COLO668 (cell line): ENCODE measurements around the gene POC1B.

ENCODE experiments used
- DNase-seq: peaks from one replicate; lab custom pipeline; 2025; ENCODE audit not compliant: unreplicated experiment; lab: John Stamatoyannopoulos, UW

Gene POC1B

DNA sequence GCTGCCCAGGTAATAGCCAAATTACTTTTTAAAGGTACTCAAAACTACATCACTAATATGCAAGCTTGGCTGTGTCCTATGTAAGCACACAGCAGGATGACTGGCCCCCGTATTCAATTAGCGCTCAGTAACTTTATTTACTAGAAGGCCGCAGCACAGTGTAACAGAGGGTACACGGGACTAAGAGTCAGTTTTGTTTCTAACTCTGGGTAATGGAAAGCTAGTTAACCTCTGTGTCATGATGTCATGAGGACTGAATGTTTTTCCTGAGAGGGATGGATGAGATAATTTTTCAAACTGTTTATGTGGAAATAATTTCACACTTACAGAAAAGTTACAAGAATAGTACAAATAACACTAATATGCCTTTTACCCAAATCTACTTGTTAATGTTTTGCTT is 28.4 kb downstream of the POC1B start:
- no peak for DNase-seq

DNA sequence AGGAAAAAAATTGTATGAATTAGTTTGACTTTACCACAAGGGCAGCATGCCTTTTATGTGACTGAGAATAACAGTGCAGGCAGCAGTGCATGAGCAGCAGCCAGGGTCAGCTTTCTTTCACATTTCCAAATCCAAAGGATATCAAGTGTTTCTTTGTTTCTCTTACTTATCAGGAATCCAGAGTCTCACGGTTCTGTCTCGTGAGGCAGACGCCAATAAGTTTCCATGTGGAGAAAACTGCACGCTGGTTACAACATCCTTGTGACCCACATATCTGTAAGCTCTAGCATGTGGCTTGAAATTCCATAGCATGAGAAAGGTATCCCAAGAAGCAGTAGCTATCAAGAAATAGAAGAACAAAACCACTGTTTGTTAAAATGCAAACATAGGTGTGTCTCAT is 28.8 kb downstream of the POC1B start:
- DNase-seq, result no peak

DNA sequence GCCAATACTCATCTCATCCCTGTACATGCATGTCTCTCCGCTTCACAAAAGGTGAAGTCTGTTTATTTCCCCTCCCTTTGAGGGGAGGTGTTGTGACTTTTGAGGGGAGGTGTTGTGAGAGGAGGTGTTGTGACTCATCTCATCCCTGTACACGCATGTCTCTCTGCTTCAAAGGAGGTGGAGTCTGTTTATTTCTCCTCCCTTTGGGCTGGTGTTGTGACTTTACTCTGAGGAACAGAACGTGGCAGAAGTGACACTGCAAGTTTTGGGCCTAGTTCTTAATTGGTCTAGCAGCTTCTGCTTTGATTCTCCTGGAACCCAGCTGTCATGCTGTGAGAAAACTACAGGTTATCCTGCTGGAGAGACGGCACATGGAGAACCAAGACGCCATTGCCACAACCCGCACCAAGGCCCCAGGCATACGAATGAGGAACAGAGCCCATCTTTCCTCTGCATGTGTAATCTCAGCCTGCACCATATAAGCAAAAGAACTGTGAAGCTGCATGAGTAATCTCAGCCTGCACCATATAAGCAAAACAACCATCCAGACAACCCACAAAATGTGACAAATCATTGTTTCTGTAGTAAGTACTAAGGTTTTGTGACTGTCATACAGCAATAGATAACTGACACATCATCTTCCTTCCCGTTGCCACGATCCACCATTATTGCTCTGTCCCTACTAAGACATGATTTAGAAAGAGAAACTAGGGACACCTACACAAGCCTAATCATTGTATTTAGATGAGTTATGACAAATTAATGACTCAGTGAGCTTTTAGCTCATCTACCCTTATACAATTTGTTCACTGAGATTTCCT is 31.2 kb downstream of the POC1B start:
- DNase-seq, result no peak

DNA sequence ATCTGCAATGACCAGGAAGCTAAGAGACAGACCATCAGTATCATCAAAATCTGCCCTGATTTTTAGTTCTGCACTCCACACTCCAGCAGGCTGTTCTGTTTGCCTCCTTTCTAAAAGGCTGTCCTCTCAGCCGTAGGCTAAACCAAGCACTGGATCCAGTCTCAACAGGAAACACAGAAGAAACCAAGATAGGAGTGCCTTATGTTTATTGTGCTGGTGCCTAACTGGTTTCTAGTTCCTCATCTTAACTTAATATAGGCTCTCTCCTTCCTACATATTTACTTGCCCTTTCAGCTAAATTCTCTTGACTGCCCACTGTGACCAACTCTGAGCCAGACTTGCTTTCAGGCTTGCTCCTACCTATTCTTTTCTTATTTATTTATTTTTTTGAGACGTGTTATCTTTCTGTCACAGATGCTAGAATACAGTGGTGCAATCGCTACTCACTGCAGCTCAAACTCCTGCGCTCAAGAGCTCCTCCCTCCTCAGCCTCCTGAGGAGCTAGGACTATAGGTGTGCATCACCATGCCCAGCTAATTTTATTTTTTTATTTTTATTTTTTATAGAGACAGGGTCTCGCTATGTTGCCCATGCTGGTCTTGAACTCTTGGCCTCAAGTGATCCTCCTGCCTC is 32.1 kb downstream of the POC1B start:
- DNase-seq, result no peak

DNA sequence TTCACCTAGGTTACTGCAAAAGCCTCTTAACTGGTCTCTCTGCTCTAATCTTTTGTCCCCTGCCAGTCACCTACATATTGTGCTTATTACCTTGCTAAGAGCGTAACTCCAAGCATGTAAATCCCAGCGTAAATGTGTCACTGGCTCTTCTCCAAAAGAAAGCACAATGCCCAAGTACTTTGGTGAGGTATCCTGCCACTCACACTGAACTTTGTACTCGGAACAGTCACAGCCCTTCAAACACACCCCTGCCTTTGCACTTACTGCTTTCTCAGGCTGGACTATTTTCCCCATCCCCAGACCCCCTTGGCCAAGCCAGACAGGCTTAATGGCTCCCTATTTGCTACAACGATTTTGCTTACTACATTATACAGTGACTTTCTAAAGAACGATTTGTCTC is 33.0 kb downstream of the POC1B start:
- DNase-seq, result no peak

DNA sequence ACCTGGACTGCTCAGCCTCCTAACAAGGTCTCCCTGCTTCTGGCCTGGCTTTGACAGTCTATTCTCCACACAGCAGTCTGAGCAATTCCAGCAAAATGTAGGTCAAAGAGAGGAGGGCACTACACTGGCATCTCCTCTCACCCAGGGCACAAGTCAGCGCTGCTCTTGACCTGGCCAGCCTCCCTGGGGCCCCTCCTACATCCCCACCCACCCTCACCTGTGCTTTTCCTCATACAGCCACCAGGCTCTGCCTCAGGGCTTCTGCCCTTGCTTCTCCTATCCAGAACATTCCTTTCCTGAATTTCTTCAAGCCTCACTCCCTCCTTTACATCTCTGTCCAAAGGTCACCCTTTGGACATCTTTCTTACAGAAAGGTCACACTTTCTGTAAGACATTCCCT is 34.9 kb downstream of the POC1B start:
- DNase-seq, result no peak

DNA sequence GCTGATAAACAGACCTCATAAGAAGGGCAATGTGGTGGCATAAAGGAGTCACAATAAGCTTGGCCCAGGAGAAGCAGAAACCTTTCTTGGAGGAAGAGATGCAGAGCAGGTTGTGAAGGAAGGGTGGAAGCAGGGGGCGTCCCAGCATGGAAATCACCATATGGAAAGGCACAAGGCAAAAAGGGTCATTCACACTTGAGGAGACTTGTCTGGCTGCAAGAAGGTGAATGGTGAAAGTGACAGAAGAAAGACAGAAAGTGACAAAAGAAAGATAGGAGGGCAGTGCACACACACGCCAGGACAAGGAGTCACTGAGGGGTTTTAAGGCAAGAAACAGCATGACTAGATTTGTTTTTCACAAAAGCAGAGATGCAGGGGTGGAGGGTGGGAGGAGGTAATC is 39.6 kb downstream of the POC1B start:
- DNase-seq, result no peak

DNA sequence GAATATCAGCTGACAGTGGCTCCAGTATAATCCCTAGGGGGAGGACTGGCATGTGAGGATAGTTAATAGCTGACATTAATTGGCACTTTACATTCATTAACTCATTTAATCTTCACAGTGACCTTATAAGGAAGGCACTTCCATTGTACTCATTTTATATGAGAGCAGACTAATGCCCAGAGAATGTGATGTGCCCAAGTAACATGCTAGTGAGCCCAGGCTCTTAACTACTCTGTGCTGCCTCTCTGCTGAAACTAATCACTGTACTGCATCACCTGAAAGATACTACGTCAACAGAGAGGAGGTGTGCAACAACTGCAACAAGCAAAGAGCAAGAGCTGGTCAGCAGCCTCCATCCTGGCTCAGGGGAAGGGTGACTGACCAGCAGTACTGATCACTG is 41.4 kb downstream of the POC1B start:
- no peak for DNase-seq

DNA sequence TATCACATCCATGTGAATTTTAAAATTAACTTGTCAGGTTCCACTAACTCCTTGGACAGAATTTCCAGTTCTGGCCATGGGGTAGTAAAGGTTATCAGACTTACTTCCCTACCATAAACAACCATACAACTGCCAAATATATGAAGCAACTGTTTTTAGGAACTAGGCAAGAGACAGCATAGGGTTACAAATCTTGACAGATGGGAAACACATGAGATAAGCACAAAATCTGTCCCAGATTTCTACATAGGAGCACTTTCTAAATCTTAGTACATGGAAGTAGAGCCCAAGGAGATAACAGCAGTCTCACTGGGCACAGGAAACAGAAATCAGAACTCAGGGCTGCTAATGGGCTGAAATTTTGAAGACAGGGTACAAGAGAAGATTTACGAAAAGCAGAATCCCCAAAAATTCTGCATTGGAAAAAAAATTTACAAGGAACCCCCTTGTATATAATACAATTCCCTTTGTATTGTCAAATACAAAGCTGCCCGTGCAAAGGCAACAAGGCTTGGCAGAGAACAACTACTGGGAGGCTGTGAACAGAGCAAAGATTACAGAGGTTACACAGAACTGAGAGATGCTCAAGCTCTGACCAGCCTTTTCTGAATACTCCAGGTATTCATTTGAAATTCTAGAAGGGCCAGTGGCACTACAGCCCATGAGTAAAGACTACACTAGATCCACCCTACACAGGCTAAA is 44.5 kb downstream of the POC1B start:
- DNase-seq, result no peak

DNA sequence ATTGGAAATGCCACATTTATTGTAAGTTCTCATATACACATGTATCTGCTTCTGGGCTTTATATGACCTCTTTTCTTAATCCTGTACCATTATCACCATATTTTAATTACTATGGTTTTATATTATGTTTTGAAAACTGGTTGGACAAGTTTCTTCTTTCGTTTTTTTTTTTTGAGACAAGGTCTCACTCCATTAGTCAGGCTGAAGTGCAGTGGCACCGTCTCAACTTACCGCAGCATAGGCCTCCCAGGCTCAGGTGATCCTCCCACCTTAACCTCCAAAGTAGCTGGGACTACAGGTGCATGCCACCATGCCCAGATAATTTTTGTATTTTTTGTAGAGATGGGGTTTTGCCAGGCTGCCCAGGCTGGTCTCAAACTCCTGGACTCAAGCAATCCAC is 45.9 kb downstream of the POC1B start:
- no peak for DNase-seq

DNA sequence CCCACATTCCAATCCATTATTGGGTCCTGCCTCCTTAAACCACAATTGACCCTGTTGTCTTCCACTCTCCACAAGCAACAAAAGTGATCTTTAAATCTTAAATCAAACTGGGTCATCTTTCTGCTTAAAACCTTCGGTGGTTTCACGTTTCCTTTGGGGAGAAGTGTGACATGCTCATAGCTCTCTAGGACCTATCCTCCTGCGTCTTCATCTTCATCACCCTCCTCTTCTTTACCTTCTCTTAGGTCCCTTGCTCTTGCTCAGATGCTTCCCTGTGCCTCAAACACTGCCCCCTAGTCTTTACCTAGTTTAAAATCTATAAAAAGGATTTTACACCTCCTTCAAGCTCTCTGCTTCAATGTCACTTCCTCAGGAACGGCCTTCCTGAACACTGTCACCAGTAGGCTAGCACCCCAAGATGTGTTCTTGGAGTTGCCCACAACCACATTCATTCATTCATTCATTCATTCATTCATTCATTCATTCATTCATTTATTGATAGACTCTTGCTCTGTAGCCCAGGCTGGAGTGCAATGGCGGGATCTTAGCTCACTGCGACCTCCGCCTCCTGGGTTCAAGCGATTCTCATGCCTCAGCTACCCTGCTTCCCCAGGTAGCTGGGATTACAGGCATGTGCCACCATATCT is 48.1 kb downstream of the POC1B start:
- DNase-seq, result no peak

DNA sequence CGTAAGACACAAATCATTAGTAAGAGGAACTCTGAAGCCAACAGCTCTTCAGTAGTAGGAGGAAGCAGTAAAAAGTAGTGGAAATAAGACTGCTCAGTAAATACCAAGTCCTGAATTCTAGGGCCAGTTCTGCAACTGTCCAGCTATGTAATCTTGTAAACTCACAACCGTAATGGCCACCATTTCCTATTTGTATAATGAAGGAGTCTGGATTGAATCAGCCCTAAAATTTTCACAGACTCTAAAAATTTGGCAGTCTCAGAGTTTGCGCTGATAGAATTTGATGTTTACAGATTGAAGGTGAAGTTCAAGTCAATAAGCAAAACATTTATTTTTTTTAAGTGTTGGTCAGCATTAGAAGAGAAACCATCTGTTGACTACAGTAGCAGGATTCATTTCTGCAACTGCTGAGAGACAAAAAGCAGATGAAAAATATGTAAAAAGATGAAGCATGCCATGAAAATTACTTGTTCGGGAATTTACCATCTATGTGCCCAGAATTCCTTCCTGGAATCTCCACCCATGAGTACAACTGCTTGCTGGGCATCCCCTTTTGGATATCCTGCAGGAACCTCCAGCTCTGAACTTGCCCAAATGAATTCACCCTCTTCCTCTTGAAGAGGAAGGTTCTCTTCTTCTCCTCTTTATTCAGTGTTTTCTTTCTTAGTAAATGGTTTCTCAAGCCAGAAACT is 48.8 kb downstream of the POC1B start:
- DNase-seq, result no peak

DNA sequence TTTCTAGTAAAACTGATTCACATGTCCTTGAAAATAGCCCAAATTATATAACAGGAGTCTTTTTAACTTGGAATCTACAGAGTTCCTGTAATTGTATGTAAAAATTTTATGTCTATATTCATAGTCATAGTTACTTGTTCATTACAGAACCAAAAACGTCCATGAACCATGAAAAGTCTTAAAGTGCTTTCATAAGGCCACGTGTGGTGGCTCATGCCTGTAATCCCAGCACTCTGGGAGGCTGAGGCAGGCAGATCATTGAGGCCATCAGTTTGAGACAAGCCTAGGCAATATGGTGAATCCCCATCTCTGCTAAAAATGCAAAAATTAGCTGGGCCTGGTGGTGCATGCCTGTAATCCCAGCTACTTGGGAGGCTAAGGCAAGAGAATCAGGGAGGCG is 49.6 kb downstream of the POC1B start:
- DNase-seq, result no peak

DNA sequence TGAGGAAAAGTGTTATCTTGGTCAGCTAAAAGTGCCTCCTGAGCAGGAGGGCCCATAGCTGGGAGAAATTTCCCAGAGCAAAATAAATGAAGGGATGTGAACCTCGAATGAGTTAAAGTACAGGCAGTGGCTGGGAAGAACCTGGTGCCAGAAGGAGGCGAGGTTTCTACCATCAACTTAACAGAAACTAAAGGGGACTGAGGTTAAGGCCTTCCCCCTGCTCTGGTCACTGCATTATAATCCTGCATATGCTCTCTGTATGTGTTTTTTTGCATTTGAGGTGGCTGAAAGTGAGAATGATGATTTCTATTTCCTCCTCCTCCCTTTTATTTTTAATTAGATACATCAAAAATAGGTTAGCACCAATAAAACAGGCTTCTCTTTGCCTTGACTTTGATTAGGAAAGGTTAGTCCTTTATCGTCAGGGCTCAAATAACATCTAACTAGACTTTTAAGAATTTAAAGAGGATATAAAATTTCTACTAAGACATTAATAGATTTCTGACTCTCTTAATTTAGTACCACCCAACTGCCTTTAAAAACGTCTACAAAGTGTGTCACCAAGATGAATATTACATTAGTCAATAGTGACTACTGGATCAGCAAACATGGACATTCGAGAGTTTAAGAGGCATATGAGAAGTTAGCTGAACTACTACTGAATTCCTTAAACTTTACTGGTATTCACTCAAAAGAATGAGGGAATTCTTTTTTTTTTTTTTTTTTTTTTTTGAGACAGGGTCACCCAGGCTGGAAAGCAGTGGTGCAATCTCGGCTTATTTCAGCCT is 50.5 kb downstream of the POC1B start:
- DNase-seq, result no peak

DNA sequence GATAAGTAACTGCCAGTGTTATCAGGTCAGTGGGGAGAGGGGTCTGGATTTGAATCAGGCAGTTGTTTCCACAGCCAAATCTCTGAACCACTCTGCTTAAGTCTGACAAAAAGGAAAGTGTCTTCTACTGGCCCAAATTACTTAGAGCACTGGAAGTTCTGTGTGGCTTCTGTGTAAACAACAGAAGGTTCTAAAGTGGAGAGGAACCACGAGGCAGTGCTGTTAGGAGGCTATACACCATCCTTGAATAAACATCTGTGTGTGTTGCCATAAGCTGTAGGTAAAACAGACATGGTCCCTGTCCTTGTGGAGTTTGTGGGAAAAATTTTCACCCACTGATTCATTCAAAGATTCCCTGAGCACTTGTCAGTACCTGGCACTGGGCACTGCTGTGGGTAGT is 51.2 kb downstream of the POC1B start:
- DNase-seq, result no peak

DNA sequence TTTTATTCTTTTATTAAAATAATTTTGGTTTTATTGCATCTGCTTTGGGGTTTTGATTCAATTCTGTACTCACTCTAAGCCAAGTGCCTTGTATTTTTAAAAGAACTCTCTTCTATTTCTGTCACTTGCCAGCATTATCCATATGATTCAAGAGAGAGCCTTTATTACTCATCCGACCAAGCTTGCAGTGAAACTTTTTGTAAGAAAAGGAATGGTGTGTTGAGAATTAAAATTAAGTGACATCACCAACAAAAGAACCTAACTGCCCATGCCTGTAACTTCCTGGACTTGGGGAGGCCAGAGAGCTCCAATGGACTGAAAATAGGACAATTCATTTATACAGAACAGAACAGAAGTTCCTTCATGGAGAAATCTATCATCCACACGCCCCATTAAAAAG is 53.3 kb downstream of the POC1B start:
- DNase-seq, result no peak

DNA sequence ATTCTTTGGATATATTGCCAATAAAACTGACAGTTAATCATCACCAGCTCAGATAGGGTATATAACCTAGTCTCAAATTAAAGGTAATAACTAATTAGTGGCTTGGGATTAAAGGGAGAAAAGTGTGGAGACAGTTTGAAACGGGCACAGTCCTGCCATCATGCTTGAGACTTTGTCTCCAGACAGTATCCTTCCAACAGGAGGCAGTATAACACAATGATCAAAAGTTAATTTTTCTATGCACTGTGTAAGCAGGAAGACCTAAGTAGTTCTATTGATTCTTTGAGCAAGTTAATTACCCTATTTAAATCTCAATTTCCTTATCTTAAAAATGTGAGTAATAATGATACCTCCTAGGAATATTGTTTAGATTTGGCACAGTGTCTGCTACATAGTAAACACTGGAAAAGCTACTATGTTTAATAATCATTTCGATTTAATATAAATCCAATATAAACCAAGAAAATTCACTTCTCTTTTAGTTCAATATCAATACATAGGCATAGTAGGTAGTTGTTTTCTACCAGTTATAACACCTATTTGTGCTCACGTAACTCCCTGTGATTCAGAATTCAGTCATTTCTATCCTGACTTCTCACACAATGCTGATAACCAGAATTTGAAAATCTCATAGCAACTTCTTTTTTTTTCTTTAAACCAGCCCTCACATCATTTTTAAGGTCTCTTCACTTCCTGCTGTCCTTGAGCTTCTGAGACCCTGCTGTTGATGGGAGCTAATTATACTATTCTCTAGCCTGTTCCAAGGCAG is 54.9 kb downstream of the POC1B start:
- no peak for DNase-seq

DNA sequence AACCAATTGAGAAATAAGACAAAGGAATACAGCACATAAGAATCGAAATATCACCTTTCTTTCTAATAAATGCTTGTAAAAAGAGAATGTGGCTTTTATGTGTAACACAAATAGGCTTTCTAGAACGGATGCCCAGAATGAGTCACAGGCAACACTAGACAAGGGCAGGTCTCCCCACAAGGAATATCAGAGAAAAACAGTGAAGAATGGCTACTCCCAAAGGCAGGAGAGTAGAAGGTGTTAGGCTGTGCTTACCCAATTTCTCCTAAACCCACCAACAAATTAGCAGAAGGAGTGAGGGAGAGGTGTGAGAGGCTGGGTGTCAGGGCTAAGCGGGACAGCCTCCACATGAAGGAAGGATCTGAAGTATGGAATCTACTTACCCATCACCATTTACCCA is 56.5 kb downstream of the POC1B start:
- DNase-seq, result no peak

DNA sequence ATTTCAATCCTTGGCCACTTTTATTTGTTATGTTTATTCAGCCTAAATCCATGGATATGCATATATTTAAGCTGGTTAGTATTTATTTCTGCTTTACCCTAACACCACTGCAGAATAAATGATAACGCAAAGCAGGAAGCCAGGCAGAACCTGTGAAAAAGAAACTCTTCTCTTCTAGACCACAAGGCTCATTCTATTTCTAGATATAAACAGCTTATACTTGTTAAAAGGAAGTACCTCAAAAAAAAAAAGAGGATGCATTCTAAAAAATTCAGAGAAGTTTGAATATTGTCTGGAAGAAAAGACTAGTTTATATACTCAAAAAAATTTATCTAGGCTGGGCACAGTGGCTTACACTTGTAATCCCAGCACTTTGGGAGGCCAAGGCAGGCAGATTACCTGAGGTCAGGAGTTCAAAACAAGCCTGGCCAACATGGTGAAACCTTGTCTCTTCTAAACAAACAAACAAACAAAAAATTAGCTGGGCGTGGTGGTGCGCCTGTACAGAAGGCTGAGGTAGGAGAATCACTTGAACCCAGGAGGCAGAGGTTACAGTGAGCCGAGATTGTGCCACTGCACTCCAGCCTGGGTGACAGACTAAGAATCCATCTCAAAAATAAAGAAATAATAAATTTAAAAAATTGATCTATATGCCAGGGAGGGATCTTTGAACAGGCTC is 57.1 kb downstream of the POC1B start:
- DNase-seq, result no peak
